ENCODE measurements around the gene ACTMAP. TPM values are rescaled to one million over a fixed set of nuclear protein-coding genes. Genes with fewer than 3 reads are reported as not detected.

The ACTMAP gene
- total and polyA plus RNA-seq, 11 donors = 4.2 to 11.1 (median 8.1) TPM

DNA sequence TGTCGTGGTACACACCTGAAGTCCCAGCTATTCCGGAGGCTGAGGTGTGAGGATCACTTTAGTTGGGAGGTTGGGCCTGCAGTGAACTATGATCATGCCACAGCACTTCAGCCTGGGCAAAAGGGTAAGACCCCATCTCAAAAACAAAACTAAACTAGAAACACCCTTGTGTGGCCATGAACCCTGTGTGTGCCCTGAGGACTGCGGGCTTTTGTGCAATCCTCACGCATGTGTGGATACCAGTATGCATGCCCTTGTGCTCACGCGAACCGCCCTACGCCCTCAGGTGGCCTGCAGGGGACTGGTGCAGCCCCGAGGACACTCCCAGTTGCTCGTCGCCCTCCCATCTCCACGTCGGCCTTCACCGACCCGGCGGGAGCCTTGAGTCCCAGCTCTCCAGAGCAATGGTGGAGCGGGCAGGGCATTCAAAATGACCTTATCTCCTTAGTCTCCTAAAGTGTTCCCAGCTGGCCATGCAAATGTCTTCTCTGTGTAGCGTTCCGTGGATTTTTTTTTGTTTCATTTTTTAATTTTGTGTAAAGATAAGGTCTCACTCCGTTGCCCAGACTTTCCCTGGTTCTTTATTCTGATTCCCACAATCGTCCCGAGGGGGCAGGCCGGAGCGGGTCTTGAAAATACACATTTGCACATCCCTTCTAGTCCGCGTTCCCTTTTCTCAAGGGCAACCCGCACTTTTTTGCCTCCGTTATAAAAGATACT is 47.8 kb upstream of the ACTMAP start:
- H3K4me1 ChIP-seq = peaks cover 27 to 43% (median 35%) of the 10 kb centered on the region in 12 donors
- H3K27ac ChIP-seq = peak overlapping the region; percentile 75 to 99 (median 96)
- H3K4me3 ChIP-seq = peak overlapping the region in 11 of 12 donors; percentile 44 to 99 (median 94)
- intact Hi-C loops (cut with DNase I) = loop anchor here in 6 of 10 donors (1.0 to 5.0 kb wide), 5 partner anchors 20 to 83 kb away; partner anchors contain the start of genes ACTMAP (in 4 of the 6), SNRPA (in 4 of the 6) and RAB4B (in 3 of the 6)
- no peaks in the 10 kb centered on the region for H3K9me3 ChIP-seq
- 9 to 11% (median 11%) methylated on average over 28 of the region's 28 CpGs for WGBS, 4 donors
- no peaks in the 10 kb centered on the region for H3K27me3 ChIP-seq
- H3K36me3 ChIP-seq = peaks cover 0 to 23% (median 14%) of the 10 kb centered on the region in 9 donors
- DNase-seq (peak; percentile 70 to 83 (median 80)), ATAC-seq (peak; percentile 27 to 46 (median 40))
- TF ChIP-seq, protein P1, sequence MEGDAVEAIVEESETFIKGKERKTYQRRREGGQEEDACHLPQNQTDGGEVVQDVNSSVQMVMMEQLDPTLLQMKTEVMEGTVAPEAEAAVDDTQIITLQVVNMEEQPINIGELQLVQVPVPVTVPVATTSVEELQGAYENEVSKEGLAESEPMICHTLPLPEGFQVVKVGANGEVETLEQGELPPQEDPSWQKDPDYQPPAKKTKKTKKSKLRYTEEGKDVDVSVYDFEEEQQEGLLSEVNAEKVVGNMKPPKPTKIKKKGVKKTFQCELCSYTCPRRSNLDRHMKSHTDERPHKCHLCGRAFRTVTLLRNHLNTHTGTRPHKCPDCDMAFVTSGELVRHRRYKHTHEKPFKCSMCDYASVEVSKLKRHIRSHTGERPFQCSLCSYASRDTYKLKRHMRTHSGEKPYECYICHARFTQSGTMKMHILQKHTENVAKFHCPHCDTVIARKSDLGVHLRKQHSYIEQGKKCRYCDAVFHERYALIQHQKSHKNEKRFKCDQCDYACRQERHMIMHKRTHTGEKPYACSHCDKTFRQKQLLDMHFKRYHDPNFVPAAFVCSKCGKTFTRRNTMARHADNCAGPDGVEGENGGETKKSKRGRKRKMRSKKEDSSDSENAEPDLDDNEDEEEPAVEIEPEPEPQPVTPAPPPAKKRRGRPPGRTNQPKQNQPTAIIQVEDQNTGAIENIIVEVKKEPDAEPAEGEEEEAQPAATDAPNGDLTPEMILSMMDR (IDR thresholded peaks at IDR 0.05) = peak in 9 of 12 donors; percentile 21 to 62 (median 52)
- TF ChIP-seq POLR2A (IDR thresholded peaks at IDR 0.05) = no peak

DNA sequence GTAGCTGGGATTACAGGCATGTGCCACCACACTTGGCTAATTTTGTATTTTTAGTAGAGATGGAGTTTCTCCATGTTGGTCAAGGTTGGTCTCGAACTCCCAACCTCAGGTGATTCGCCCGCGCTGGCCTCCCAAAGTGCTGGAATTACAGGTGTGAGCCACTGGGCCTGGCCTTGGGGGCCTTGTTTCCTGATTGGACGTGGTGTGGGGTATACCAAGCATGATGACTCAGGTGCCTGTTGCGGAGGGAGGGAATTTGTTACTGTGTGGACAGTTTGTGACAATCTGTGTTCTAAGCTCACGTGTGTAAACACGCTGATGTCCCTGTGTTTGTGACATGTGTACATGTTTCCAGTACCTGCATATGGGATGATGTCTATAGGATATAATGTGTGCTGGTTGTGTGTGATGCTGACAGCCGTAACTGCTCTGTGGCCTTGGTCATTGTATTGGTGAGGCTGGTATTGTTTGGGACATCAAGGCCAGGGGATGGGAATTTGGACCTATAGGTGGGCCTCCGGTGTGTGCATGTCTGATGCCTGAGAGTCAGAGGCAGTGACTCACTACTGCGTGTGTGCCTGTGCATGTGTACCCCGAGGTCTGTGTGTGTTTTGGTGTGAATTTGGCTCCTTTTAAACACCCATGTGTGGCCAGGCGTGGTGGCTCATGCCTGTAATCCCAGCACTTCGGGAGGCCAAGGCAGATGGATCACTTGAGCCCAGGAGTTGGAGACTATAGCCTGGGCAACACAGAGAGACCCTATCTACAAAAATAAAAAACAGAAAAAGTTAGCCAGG is 47.1 kb upstream of the ACTMAP start:
- Histone ChIP-seq H3K27me3 (no peaks in the 10 kb centered on the region), H3K27ac (peak overlapping the region in 11 of 12 donors; percentile 75 to 99 (median 97)), H3K9me3 (no peaks in the 10 kb centered on the region), H3K4me1 (peaks cover 21 to 35% (median 27%) of the 10 kb centered on the region in 12 donors), H3K36me3 (peaks cover 0 to 30% (median 18%) of the 10 kb centered on the region in 9 donors), H3K4me3 (peak overlapping the region in 5 of 12 donors; percentile 89 to 99 (median 97))
- ATAC-seq (no peak), DNase-seq (no peak)
- intact Hi-C loops (cut with DNase I) = loop anchor here in 2 of 10 donors (5.0 kb wide), 1 partner anchor 45 kb away; the partner anchor contains the start of genes ACTMAP (in 2 of the 2) and SNRPA (in 2 of the 2)
- TF ChIP-seq POLR2A (IDR thresholded peaks at IDR 0.05) = no peak
- TF ChIP-seq, protein P1 (IDR thresholded peaks at IDR 0.05) = no peak
- 96 to 97% (median 96%) methylated on average over 14 of the region's 14 CpGs for WGBS, 4 donors

DNA sequence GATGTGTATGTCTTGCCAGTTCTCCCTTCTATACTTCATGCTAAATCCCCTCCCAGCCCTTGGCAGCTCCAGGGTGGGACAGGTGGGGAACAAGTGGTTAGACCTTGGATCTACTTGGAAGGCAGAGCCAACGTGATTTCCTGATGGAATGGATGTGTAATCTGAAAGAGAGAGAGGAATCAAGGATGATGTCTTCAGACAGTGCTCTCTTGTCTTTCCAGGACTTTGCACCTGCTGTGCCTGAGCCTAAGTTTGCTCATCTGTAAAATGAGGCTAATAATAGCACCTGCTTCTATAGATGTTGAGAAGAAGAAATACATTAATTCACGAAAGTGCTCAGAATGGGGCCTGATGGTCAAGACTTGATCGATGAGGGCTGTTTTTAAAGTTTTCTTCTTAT is 41.7 kb upstream of the ACTMAP start:
- Histone ChIP-seq H3K9me3 (no peaks in the 10 kb centered on the region), H3K27ac (no peak overlapping the region), H3K4me1 (no peaks in the 10 kb centered on the region), H3K36me3 (peaks cover 0 to 50% (median 20%) of the 10 kb centered on the region in 9 donors), H3K4me3 (no peak overlapping the region), H3K27me3 (no peaks in the 10 kb centered on the region)
- intact Hi-C loops (cut with DNase I) = no loop called here
- ATAC-seq (no peak), DNase-seq (no peak)
- 83 to 89% (median 86%) methylated on average over 3 of the region's 3 CpGs for WGBS, 4 donors
- TF ChIP-seq, protein P1 (IDR thresholded peaks at IDR 0.05) = no peak
- no peak for TF ChIP-seq POLR2A (IDR thresholded peaks at IDR 0.05)

DNA sequence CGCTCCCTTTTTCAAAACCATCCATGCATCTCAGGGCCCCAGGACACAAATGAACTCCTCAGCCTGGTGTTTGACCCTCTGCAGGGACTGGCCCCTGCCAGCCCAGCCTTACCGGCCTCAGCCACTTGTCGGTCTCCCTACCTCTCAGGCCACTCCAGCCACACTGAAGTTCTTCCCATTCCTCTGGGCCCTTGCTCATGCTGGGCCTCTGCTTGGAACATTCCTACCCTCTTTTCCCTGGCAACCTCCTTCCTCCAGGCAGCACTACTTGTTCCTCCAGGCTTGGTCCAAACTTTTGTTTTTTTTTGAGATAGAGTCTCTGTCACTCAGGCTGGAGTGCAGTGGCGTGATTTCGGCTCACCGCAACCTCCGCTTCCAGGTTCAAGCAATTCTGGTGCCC is 41.1 kb upstream of the ACTMAP start:
- ATAC-seq (no peak), DNase-seq (no peak)
- H3K27ac ChIP-seq = no peak overlapping the region
- WGBS, 4 donors = 80 to 95% (median 83%) methylated on average over 7 of the region's 7 CpGs
- no peaks in the 10 kb centered on the region for H3K4me1 ChIP-seq
- intact Hi-C loops (cut with DNase I) = no loop called here
- no peaks in the 10 kb centered on the region for H3K9me3 ChIP-seq
- H3K27me3 ChIP-seq = no peaks in the 10 kb centered on the region
- no peak for TF ChIP-seq POLR2A (IDR thresholded peaks at IDR 0.05)
- TF ChIP-seq, protein P1 (IDR thresholded peaks at IDR 0.05) = no peak
- H3K4me3 ChIP-seq = no peak overlapping the region
- peaks cover 0 to 53% (median 22%) of the 10 kb centered on the region in 9 donors for H3K36me3 ChIP-seq

Measured in heart left ventricle (tissue), 16 donors.